GM18505 (cell line): Measurements from ENCODE around the gene ITIH4.

Experiments
- ATAC-seq: cut with Tn5 transposase; IDR thresholded peaks from one replicate; pipeline ENCODE4 v1.9.1; 2021; ENCODE audit not compliant: unreplicated experiment
- POLR2A ChIP-seq: IDR thresholded peaks from 4 replicates; pipeline ENCODE4 v1.6.1; 2011; ENCODE audit warnings: borderline replicate concordance; ENCODE audit not compliant: insufficient read depth, insufficient read length; ENCODE audit errors: extremely low read depth

ITIH4 gene

DNA sequence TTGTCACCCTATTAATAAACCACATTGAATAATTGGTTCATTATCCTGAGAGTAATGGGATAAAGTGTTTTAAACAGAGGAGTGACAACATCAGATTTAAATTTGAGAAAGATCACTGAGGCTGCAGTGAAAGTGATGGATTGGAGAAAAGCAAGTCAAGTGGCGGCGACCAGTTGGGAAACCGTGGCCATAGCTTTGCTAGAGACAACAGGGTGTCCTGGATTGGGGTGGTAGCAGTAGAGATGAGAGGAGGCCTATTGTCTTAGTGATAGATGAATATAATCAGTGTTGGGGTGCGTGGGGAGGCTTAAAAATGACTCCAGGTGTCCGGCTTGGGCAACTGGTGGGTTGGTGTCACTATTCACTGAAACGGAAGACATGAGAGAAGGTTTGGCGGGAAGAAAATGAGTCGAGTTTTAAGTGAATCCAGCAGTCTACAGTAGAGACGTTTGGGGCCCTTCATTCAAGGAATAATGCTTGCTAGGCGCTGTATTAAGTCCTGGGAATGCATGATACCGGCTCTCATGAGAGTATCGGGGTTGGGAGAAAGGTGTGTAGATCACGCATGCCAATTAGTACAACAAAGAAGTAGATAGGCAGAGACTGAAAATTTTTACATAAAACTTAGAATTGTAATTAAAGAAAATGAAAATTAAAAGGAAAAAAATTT, 60.6 kb downstream of the ITIH4 start:
- TF ChIP-seq POLR2A: no peak
- no peak for ATAC-seq

DNA sequence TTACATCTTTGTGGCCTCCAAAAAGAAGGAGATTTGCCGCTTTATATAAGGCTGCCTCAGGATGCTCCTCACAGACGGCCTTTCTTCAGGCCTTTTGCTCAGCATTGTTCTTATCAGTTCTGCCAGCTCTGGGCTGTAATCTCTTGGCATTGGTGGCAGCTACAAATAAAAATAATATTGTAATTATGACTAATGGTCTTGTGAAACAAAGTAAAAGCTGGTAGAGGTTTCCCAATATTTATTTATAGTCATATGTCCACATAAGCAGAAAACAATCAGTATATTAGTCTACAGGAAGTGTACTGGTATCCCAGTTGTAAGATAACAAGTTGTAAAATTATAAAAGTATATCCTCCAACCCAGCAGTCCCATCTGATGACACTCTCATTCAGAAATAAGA, 67.0 kb downstream of the ITIH4 start:
- TF ChIP-seq POLR2A: no peak
- no peak for ATAC-seq
